H9 (cell line): ENCODE measurements around the gene GRIK3. TPM values are rescaled to one million over a fixed set of nuclear protein-coding genes. Genes with fewer than 3 reads are reported as not detected.

Source experiments
- DNase-seq: peaks from one replicate; pipeline ENCODE4 v3.0.0-alpha.2; 2017
- H2AFZ ChIP-seq: one replicate; pipeline ENCODE4 v1.6.1; 2013; ENCODE audit warnings: mild to moderate bottlenecking, low read length, control low read depth, moderate library complexity
- H2AK5ac ChIP-seq: 2 replicates; pipeline ENCODE4 v1.6.1; 2013; ENCODE audit warnings: low read length, control low read depth, mixed read lengths; ENCODE audit not compliant: insufficient read length
- H2BK120ac ChIP-seq: one replicate; pipeline ENCODE4 v1.6.1; 2013; ENCODE audit warnings: low read depth, mild to moderate bottlenecking, low read length, control low read depth, inconsistent platforms; ENCODE audit not compliant: poor library complexity, severe bottlenecking
- H2BK12ac ChIP-seq: 2 replicates; pipeline ENCODE4 v1.6.1; 2013; ENCODE audit warnings: low read length, control low read depth, mixed read lengths, low read depth; ENCODE audit not compliant: insufficient read length
- H2BK15ac ChIP-seq: 2 replicates; pipeline ENCODE4 v1.6.1; 2013; ENCODE audit warnings: low read depth, low read length, control low read depth
- H2BK20ac ChIP-seq: one replicate; pipeline ENCODE4 v1.6.1; 2013; ENCODE audit warnings: low read depth, mild to moderate bottlenecking, low read length, control low read depth, inconsistent platforms; ENCODE audit not compliant: poor library complexity, severe bottlenecking
- H2BK5ac ChIP-seq: 2 replicates; pipeline ENCODE4 v1.6.1; 2013; ENCODE audit warnings: low read length, control low read depth, mixed read lengths; ENCODE audit not compliant: insufficient read length
- H3K14ac ChIP-seq: 2 replicates; pipeline ENCODE4 v1.6.1; 2013; ENCODE audit warnings: low read length, control low read depth; ENCODE audit not compliant: insufficient read depth
- H3K18ac ChIP-seq: 2 replicates; pipeline ENCODE4 v1.6.1; 2013; ENCODE audit warnings: low read depth, mild to moderate bottlenecking, mixed read lengths, low read length, control low read depth; ENCODE audit not compliant: insufficient read length
- H3K23ac ChIP-seq: 2 replicates; pipeline ENCODE4 v1.6.1; 2013; ENCODE audit warnings: low read length, control low read depth, mixed read lengths, low read depth; ENCODE audit not compliant: insufficient read length
- H3K23me2 ChIP-seq: 2 replicates; pipeline ENCODE4 v1.6.1; 2013; ENCODE audit warnings: low read depth, mild to moderate bottlenecking, mixed read lengths, low read length, control low read depth; ENCODE audit not compliant: insufficient read length, poor library complexity, severe bottlenecking
- H3K27ac ChIP-seq: 2 replicates; pipeline ENCODE4 v1.5.1; 2013; ENCODE audit warnings: low read length, control low read depth, mixed read lengths, low read depth; ENCODE audit not compliant: insufficient read length
- H3K27me3 ChIP-seq: 2 replicates; pipeline ENCODE4 v1.6.1; 2013; ENCODE audit warnings: low read length, control low read depth, inconsistent platforms; ENCODE audit not compliant: insufficient read depth
- H3K4ac ChIP-seq: 2 replicates; pipeline ENCODE4 v1.6.1; 2013; ENCODE audit warnings: low read depth, mild to moderate bottlenecking, control low read depth, inconsistent platforms, low read length, moderate library complexity
- H3K4me1 ChIP-seq: 2 replicates; pipeline ENCODE4 v1.6.1; 2013; ENCODE audit warnings: low read length, control low read depth, inconsistent platforms; ENCODE audit not compliant: insufficient read depth
- H3K4me2 ChIP-seq: 2 replicates; pipeline ENCODE4 v1.6.1; 2013; ENCODE audit warnings: low read length, control low read depth, mixed read lengths; ENCODE audit not compliant: insufficient read length, insufficient read depth
- H3K56ac ChIP-seq: 2 replicates; pipeline ENCODE4 v1.6.1; 2013; ENCODE audit warnings: low read depth, mild to moderate bottlenecking, mixed read lengths, low read length, control low read depth; ENCODE audit not compliant: insufficient read length
- H3K79me1 ChIP-seq: 2 replicates; pipeline ENCODE4 v1.6.1; 2013; ENCODE audit warnings: low read depth, mild to moderate bottlenecking, moderate library complexity, low read length, control low read depth, inconsistent platforms; ENCODE audit not compliant: insufficient read depth, poor library complexity, severe bottlenecking
- H3K79me2 ChIP-seq: 2 replicates; pipeline ENCODE4 v1.6.1; 2013; ENCODE audit warnings: low read length, control low read depth, inconsistent platforms; ENCODE audit not compliant: insufficient read depth
- H3K9ac ChIP-seq: 2 replicates; pipeline ENCODE4 v1.6.1; 2013; ENCODE audit warnings: low read length, control low read depth, mixed read lengths; ENCODE audit not compliant: insufficient read length; ENCODE audit errors: extremely low read depth
- H3K9me3 ChIP-seq: one replicate; pipeline ENCODE4 v1.6.1; 2013; ENCODE audit warnings: low read depth, low read length, inconsistent platforms; ENCODE audit not compliant: control insufficient read depth
- H3T11ph ChIP-seq: one replicate; pipeline ENCODE4 v1.6.1; 2013; ENCODE audit warnings: mild to moderate bottlenecking, low read length, control low read depth, inconsistent platforms
- H4K20me1 ChIP-seq: one replicate; pipeline ENCODE4 v1.6.1; 2013; ENCODE audit not compliant: control insufficient read depth, insufficient read length, insufficient read depth
- H4K5ac ChIP-seq: 2 replicates; pipeline ENCODE4 v1.6.1; 2013; ENCODE audit warnings: low read depth, mild to moderate bottlenecking, mixed read lengths, low read length, control low read depth; ENCODE audit not compliant: insufficient read length
- H4K8ac ChIP-seq: replicated peaks from 2 replicates; pipeline ENCODE4 v1.6.1; 2013; ENCODE audit warnings: low read length, control low read depth, mixed read lengths, low read depth; ENCODE audit not compliant: insufficient read length
- H4K91ac ChIP-seq: 2 replicates; pipeline ENCODE4 v1.6.1; 2013; ENCODE audit warnings: low read depth, mild to moderate bottlenecking, moderate library complexity, mixed read lengths, low read length, control low read depth; ENCODE audit not compliant: insufficient read length
- H3K27ac Mint-ChIP-seq, 3 experiments: 2 replicates in 2 of 3; 3 replicates in 1 of 3; pipeline ENCODE4 v1.8.0; 2020 to 2021; ENCODE audit warnings: mixed read lengths in 3 of 3, mild to moderate bottlenecking in 1 of 3, moderate library complexity in 1 of 3
- H3K27me3 Mint-ChIP-seq: 2 replicates; pipeline ENCODE4 v1.8.0; 2021; ENCODE audit warnings: low read depth, mild to moderate bottlenecking, moderate library complexity, mixed read lengths
- H3K36me3 Mint-ChIP-seq, 3 experiments: 2 replicates in 2 of 3; 3 replicates in 1 of 3; pipeline ENCODE4 v1.8.0; 2020 to 2021; ENCODE audit warnings: low read depth in 3 of 3, mixed read lengths in 3 of 3; ENCODE audit not compliant: insufficient read depth in 1 of 3
- H3K4me1 Mint-ChIP-seq, 2 experiments: 2 replicates each; pipeline ENCODE4 v1.8.0; 2020; ENCODE audit warnings: mixed read lengths in 2 of 2
- H3K4me3 Mint-ChIP-seq, 2 experiments: 2 replicates in 1 of 2; 3 replicates in 1 of 2; pipeline ENCODE4 v1.8.0; 2020 to 2021; ENCODE audit warnings: mild to moderate bottlenecking in 2 of 2, mixed read lengths in 2 of 2, moderate library complexity in 1 of 2
- H3K9me3 Mint-ChIP-seq, 2 experiments: 2 replicates in 1 of 2; 3 replicates in 1 of 2; pipeline ENCODE4 v1.8.0; 2020; ENCODE audit warnings: mild to moderate bottlenecking in 2 of 2, mixed read lengths in 2 of 2, moderate library complexity in 1 of 2
- CTCF ChIP-seq: fragments of 200-600 bp; sonication (generic); conservative IDR thresholded peaks from 3 replicates; pipeline ENCODE4 v1.8.0; 2021; ENCODE audit warnings: antibody characterized with exemption, mild to moderate bottlenecking
- WGBS: extraction: QIAGEN DNeasy Blood & Tissue Kit; methylation state at CpG from one replicate; pipeline ENCODE4 v1.1.7; 2013; ENCODE audit warnings: missing lambda C conversion rate, low lambda C conversion rate, mixed read lengths; ENCODE audit not compliant: insufficient read length; ENCODE audit errors: extremely low coverage; 5-methylcytosine and 5-hydroxymethylcytosine counted together
- total RNA-seq: library from RNA; stranded (reverse); gene quantifications from 2 replicates; pipeline ENCODE4 v1.2.1, GENCODE V29; 2021

GRIK3 gene
- total RNA-seq, 1 experiment from 2014 or later, result 1.7 TPM

GRCh38 chr1:36763771-36764170 lies 270.5 kb downstream of the GRIK3 start:
- Histone ChIP-seq H2BK5ac (no peak overlapping the region), H2AFZ (no peak overlapping the region), H3K23me2 (no peaks in the 10 kb centered on the region), H3K4me1 (peaks cover 7% of the 10 kb centered on the region; the same call in 1 of the 2 replicates), H3T11ph (no peak overlapping the region), H3K18ac (no peak overlapping the region), H2BK12ac (no peak overlapping the region), H4K20me1 (no peaks in the 10 kb centered on the region), H3K27me3 (no peaks in the 10 kb centered on the region; the same call in 1 of the 2 replicates), H3K4ac (no peak overlapping the region), H4K8ac (no peak overlapping the region), H2AK5ac (no peak overlapping the region), H3K14ac (no peak overlapping the region; the same call in 1 of the 2 replicates), H3K79me2 (no peaks in the 10 kb centered on the region), H3K79me1 (no peaks in the 10 kb centered on the region), H2BK120ac (no peak overlapping the region), H3K23ac (no peak overlapping the region), H3K4me2 (no peak overlapping the region), H2BK15ac (no peak overlapping the region), H3K56ac (no peak overlapping the region), H3K27ac (no peak overlapping the region), H3K9me3 (no peaks in the 10 kb centered on the region), H4K91ac (no peak overlapping the region), H4K5ac (no peak overlapping the region), H3K9ac (no peak overlapping the region), H2BK20ac (no peak overlapping the region)
- no peak for TF ChIP-seq CTCF
- peak overlapping the region in 1 of 3 experiments; percentile 9; a peak in 1 of 7 replicates for H3K27ac Mint-ChIP-seq
- no CpG with 5 or more reads among the region's 10 CpGs for WGBS
- H3K27me3 Mint-ChIP-seq, result peaks cover 7% of the 10 kb centered on the region
- peaks cover 28 to 29% of the 10 kb centered on the region in 2 experiments for H3K4me1 Mint-ChIP-seq
- no peak for DNase-seq
- no peak overlapping the region for H3K4me3 Mint-ChIP-seq
- H3K36me3 Mint-ChIP-seq, result no peaks in the 10 kb centered on the region; a peak in 2 of 7 replicates
- peaks cover 10 to 12% of the 10 kb centered on the region in 2 experiments; a peak in 4 of 5 replicates for H3K9me3 Mint-ChIP-seq
